NT2/D1 (cell line): ENCODE measurements around the gene COMTD1.
A peak's percentile ranks its signal among the peaks of the same experiment; 100 is the strongest.
"Not testable (repeated sequence)": the region's sequence is repeated elsewhere in the genome, so short reads cannot be mapped to it uniquely, and the experiment has no call there.

Experiments
- DNase-seq: peaks from one replicate; pipeline ENCODE4 v3.0.0-alpha.2; 2011; ENCODE audit warnings: low read depth, low spot score
- H3K27me3 ChIP-seq: 2 replicates; pipeline ENCODE4 v1.6.0; 2011; ENCODE audit warnings: mild to moderate bottlenecking; ENCODE audit not compliant: insufficient read length, insufficient read depth
- H3K36me3 ChIP-seq: 2 replicates; pipeline ENCODE4 v1.6.1; 2011; ENCODE audit warnings: mild to moderate bottlenecking, low read length, mixed read lengths; ENCODE audit not compliant: insufficient read depth, insufficient read length
- H3K4me1 ChIP-seq: 2 replicates; pipeline ENCODE4 v1.5.1; 2011; ENCODE audit not compliant: insufficient read depth, insufficient read length
- H3K4me3 ChIP-seq: 2 replicates; pipeline ENCODE4 v1.5.1; 2011; ENCODE audit warnings: low read depth; ENCODE audit not compliant: insufficient read length
- H3K9ac ChIP-seq: 2 replicates; pipeline ENCODE4 v1.6.0; 2011; ENCODE audit warnings: low read depth; ENCODE audit not compliant: insufficient read length
- H3K9me3 ChIP-seq: 2 replicates; pipeline ENCODE4 v1.5.1; 2011; ENCODE audit warnings: mild to moderate bottlenecking, low read length; ENCODE audit not compliant: insufficient read depth
- SUZ12 ChIP-seq: IDR thresholded peaks from 2 replicates; pipeline ENCODE4 v1.6.1; 2011; ENCODE audit not compliant: insufficient read length, insufficient read depth; ENCODE audit errors: extremely low read depth
- YY1 ChIP-seq: IDR thresholded peaks from 2 replicates; pipeline ENCODE4 v1.6.1; 2011; ENCODE audit not compliant: insufficient read length, insufficient read depth
- ZNF274 ChIP-seq: IDR thresholded peaks from 2 replicates; pipeline ENCODE4 v1.6.1; 2011; ENCODE audit warnings: mild to moderate bottlenecking, low read depth, low read length

COMTD1 gene

GRCh38 chr10:75195035-75195763, 40.6 kb downstream of the COMTD1 start:
- H3K9ac ChIP-seq: no peak overlapping the region
- no peak for DNase-seq
- no peaks in the 10 kb centered on the region for H3K36me3 ChIP-seq
- no peaks in the 10 kb centered on the region for H3K27me3 ChIP-seq
- no peaks in the 10 kb centered on the region for H3K9me3 ChIP-seq
- no peak for TF ChIP-seq YY1
- no peak for TF ChIP-seq SUZ12
- TF ChIP-seq ZNF274: no peak
- peaks cover 3% of the 10 kb centered on the region for H3K4me1 ChIP-seq
- no peak overlapping the region for H3K4me3 ChIP-seq

GRCh38 chr10:75194625-75195024, 41.1 kb downstream of the COMTD1 start:
- not testable (repeated sequence) for H3K9me3 ChIP-seq, H3K36me3 ChIP-seq, H3K9ac ChIP-seq, DNase-seq, H3K4me1 ChIP-seq, H3K27me3 ChIP-seq, H3K4me3 ChIP-seq

- DNase-seq: no peak
- no peak for TF ChIP-seq SUZ12
- TF ChIP-seq ZNF274: no peak
- no peak for TF ChIP-seq YY1
- no peak overlapping the region for H3K9ac ChIP-seq
- no peaks in the 10 kb centered on the region for H3K27me3 ChIP-seq
- peaks cover 3% of the 10 kb centered on the region for H3K4me1 ChIP-seq
- H3K4me3 ChIP-seq: no peak overlapping the region
- no peaks in the 10 kb centered on the region for H3K36me3 ChIP-seq
- H3K9me3 ChIP-seq: no peaks in the 10 kb centered on the region
Measured at GRCh38 chr10:75191821-75192568, 43.8 kb downstream of the COMTD1 start.

GRCh38 chr10:75189266-75190096, 46.3 kb downstream of the COMTD1 start:
- H3K4me1 ChIP-seq: peaks cover 3% of the 10 kb centered on the region
- TF ChIP-seq SUZ12: no peak
- no peak for TF ChIP-seq YY1
- TF ChIP-seq ZNF274: no peak
- no peaks in the 10 kb centered on the region for H3K27me3 ChIP-seq
- H3K36me3 ChIP-seq: no peaks in the 10 kb centered on the region
- H3K4me3 ChIP-seq: no peak overlapping the region
- DNase-seq: no peak
- no peak overlapping the region for H3K9ac ChIP-seq
- no peaks in the 10 kb centered on the region for H3K9me3 ChIP-seq

- H3K9ac ChIP-seq, H3K4me1 ChIP-seq, H3K36me3 ChIP-seq, H3K9me3 ChIP-seq, H3K4me3 ChIP-seq, H3K27me3 ChIP-seq, DNase-seq: not testable (repeated sequence)
Measured at GRCh38 chr10:75188522-75188921, 47.2 kb downstream of the COMTD1 start.

- DNase-seq: peak; percentile 36
- TF ChIP-seq YY1 (no peak), ZNF274 (no peak), SUZ12 (no peak)
- H3K4me1 ChIP-seq: peaks cover 3% of the 10 kb centered on the region
Measured at GRCh38 chr10:75187961-75188426, 47.8 kb downstream of the COMTD1 start.

GRCh38 chr10:75186310-75186709, 49.4 kb downstream of the COMTD1 start:
- H3K4me1 ChIP-seq: no peaks in the 10 kb centered on the region
- TF ChIP-seq ZNF274 (no peak), YY1 (no peak), SUZ12 (no peak)
- DNase-seq: no peak
- H3K27me3 ChIP-seq: no peaks in the 10 kb centered on the region
- no peak overlapping the region for H3K4me3 ChIP-seq
- H3K36me3 ChIP-seq: no peaks in the 10 kb centered on the region
- H3K9me3 ChIP-seq: no peaks in the 10 kb centered on the region
- no peak overlapping the region for H3K9ac ChIP-seq

More at GRCh38 chr10:75187961-75188426, 47.8 kb downstream of the COMTD1 start:
- no peaks in the 10 kb centered on the region for H3K9me3 ChIP-seq
- no peak overlapping the region for H3K9ac ChIP-seq
- no peaks in the 10 kb centered on the region for H3K36me3 ChIP-seq
- H3K27me3 ChIP-seq: no peaks in the 10 kb centered on the region
- H3K4me3 ChIP-seq: no peak overlapping the region
